NB4 (cell line): ENCODE data around the gene ZMYM2.

Experiments
- DNase-seq: peaks from one replicate; pipeline ENCODE4 v3.0.0; 2010; ENCODE audit warnings: low read depth
- H3K4me3 ChIP-seq: one replicate; pipeline ENCODE4 v1.5.1; 2011; ENCODE audit warnings: mild to moderate bottlenecking, low read depth, low read length, moderate library complexity
- CTCF ChIP-seq: IDR thresholded peaks from one replicate; pipeline ENCODE4 v1.5.1; 2012; ENCODE audit warnings: low read depth, low read length
- MAX ChIP-seq: IDR thresholded peaks from 2 replicates; pipeline ENCODE4 v1.6.1; 2011; ENCODE audit warnings: low read depth, low read length
- MYC ChIP-seq: IDR thresholded peaks from 2 replicates; pipeline ENCODE4 v1.6.1; 2011; ENCODE audit warnings: low read depth, low read length
- POLR2A ChIP-seq: IDR thresholded peaks from 2 replicates; pipeline ENCODE4 v1.6.1; 2011; ENCODE audit warnings: mild to moderate bottlenecking; ENCODE audit not compliant: insufficient read length; ENCODE audit errors: extremely low read depth

Gene ZMYM2

GRCh38 chr13:19958155-19959111 lies at the start of gene ZMYM2:
ZMYM2 (plus strand) TSS chr13:19958727; CDS start chr13:19993073, 34,346 bp downstream.
- DNase-seq, result peak; percentile 98
- H3K4me3 ChIP-seq, result peak within 1 kb of the TSS; percentile 86
- TF ChIP-seq POLR2A (peak; percentile 71), MYC (peak; percentile 44), CTCF (no peak), MAX (no peak)

GRCh38 chr13:19910336-19911072 lies 48.0 kb upstream of the ZMYM2 start:
- H3K4me3 ChIP-seq, result no peak overlapping the region
- TF ChIP-seq MYC (no peak), POLR2A (no peak), CTCF (no peak), MAX (no peak)
- DNase-seq, result no peak

GRCh38 chr13:19927117-19927748 lies 31.3 kb upstream of the ZMYM2 start:
- H3K4me3 ChIP-seq, result no peak overlapping the region
- TF ChIP-seq POLR2A (no peak), MAX (no peak), CTCF (peak; percentile 38), MYC (no peak)
- peak; percentile 48 for DNase-seq

- TF ChIP-seq POLR2A (no peak), CTCF (no peak), MAX (no peak), MYC (no peak)
- no peak overlapping the region for H3K4me3 ChIP-seq
- DNase-seq, result no peak
These were observed 18.4 kb upstream of the ZMYM2 start for GRCh38 chr13:19940106-19940505.

- TF ChIP-seq POLR2A (no peak), CTCF (no peak), MAX (no peak), MYC (no peak)
- H3K4me3 ChIP-seq, result no peak overlapping the region
- DNase-seq, result no peak
These were observed 8.2 kb upstream of the ZMYM2 start for GRCh38 chr13:19950374-19950773.
